Hematopoietic multipotent progenitor cell treated with erythropoietin and hydrocortisone succinate and interleukin-3 and kit ligand, for 17 days (in vitro differentiated cells): ENCODE results near the gene SFTPA2.
"Not testable (repeated sequence)": the region's sequence is repeated elsewhere in the genome, so short reads cannot be mapped to it uniquely, and the experiment has no call there.

Experiments used
- DNase-seq: peaks from one replicate; pipeline ENCODE4 v3.0.0-alpha.2; 2015; ENCODE audit warnings: low spot score

The SFTPA2 gene

GRCh38 chr10:79511891-79512583 lies 48.2 kb downstream of the SFTPA2 start, which contains the start of gene EIF5AL1:
Gene EIF5AL1, plus strand, starts transcription at chr10:79512533. Its CDS starts 117 bp downstream, at chr10:79512650.
- DNase-seq = not testable (repeated sequence)

- not testable (repeated sequence) for DNase-seq
These were observed 50.2 kb downstream of the SFTPA2 start for GRCh38 chr10:79509934-79510508.

- DNase-seq = not testable (repeated sequence)
These were observed 50.8 kb downstream of the SFTPA2 start for GRCh38 chr10:79509306-79509933.

- DNase-seq = not testable (repeated sequence)
These were observed 52.0 kb downstream of the SFTPA2 start for GRCh38 chr10:79508245-79508644.

- no peak for DNase-seq
These were observed 52.6 kb downstream of the SFTPA2 start for GRCh38 chr10:79507440-79508167.
